ENCODE results near the gene ADPRHL1.

DNA sequence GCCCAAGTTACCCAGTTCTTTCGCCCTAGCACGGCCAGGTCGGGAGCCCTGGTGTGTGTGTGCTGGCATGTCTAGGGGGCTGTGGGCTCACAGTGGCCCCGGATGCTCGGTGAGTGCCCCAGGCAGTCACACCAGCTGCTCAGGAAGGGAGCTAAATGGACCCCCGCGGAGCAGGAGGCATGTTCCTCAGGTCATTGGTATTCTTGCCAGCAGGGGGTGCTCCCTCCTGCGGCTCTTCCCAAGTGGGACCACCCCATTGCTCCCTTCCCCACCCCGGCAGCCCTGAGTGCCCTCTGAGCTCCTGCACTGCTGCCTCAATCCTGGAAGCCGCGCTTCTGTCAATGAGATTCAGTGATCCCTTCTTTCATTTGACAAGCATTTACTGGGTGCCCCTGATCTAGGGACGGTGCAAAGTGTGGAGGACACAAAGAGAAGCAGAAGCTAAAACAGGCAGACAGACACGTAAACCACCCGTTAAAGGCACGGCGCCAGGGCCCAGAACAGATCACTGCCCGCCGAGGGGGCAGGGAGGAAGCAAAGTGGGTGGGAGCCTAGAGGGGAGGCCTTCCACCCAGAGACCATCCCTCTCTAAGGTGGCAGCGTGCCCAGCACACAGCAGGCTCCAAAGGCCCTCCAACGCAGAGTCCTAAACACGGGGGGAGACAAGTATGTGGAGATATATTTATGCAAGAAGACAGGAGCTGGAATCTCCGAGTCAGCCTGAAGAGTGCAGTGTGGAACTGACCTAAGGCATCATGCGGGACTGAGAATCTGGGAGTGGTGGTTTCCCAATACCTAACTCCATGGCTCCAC is 5.2 kb upstream of the ADPRHL1 start:
- TF ChIP-seq, protein P1, sequence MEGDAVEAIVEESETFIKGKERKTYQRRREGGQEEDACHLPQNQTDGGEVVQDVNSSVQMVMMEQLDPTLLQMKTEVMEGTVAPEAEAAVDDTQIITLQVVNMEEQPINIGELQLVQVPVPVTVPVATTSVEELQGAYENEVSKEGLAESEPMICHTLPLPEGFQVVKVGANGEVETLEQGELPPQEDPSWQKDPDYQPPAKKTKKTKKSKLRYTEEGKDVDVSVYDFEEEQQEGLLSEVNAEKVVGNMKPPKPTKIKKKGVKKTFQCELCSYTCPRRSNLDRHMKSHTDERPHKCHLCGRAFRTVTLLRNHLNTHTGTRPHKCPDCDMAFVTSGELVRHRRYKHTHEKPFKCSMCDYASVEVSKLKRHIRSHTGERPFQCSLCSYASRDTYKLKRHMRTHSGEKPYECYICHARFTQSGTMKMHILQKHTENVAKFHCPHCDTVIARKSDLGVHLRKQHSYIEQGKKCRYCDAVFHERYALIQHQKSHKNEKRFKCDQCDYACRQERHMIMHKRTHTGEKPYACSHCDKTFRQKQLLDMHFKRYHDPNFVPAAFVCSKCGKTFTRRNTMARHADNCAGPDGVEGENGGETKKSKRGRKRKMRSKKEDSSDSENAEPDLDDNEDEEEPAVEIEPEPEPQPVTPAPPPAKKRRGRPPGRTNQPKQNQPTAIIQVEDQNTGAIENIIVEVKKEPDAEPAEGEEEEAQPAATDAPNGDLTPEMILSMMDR (IDR thresholded peaks at IDR 0.05) = peak in 4 of 6 experiments; percentile 8 to 19 (median 10)
- no peak for TF ChIP-seq POLR2A (IDR thresholded peaks at IDR 0.05)

Measured in Peyer's patch (tissue), 4 donors.